H1 (cell line): ENCODE results near the gene FBXO21. TPM values are rescaled to one million over a fixed set of nuclear protein-coding genes. Genes with fewer than 3 reads are reported as not detected.
A peak's percentile ranks its signal among the peaks of the same experiment; 100 is the strongest.

ENCODE experiments used
- CTCF ChIA-PET: fragments of 300-600 bp; sonication (Branson Sonifier 250); formaldehyde crosslinking; loops from one replicate; lab custom pipeline; 2021; ENCODE audit not compliant: partially characterized antibody; lab: Charles Lee
- POLR2A ChIA-PET: fragments of 300-600 bp; sonication (Branson Sonifier 250); formaldehyde crosslinking; loops from one replicate; lab custom pipeline; 2021; ENCODE audit warnings: inconsistent platforms; ENCODE audit not compliant: partially characterized antibody; lab: Charles Lee
- DNase-seq, 2 experiments: peaks; one replicate each; pipeline versions ENCODE4 v3.0.0 to v3.0.0-alpha.2; 2010 to 2022; ENCODE audit warnings: low spot score in 2 of 2, low read depth in 1 of 2, mixed read lengths in 1 of 2
- FAIRE-seq: peaks from 2 replicates; lab custom pipeline; 2011; peaks lifted over from hg19 to GRCh38; lab: Jason Lieb, UNC
- H2AFZ ChIP-seq: 2 replicates; pipeline ENCODE4 v1.8.1; 2012; ENCODE audit warnings: low read length, inconsistent platforms
- H2AK5ac ChIP-seq: 2 replicates; pipeline ENCODE4 v1.6.1; 2013; ENCODE audit warnings: low read depth, low read length
- H2BK120ac ChIP-seq: replicated peaks from 2 replicates; pipeline ENCODE3; 2013; ENCODE audit warnings: low read depth, low read length, inconsistent platforms
- H2BK12ac ChIP-seq: 2 replicates; pipeline ENCODE4 v1.6.1; 2013; ENCODE audit warnings: low read depth, low read length
- H2BK15ac ChIP-seq: 2 replicates; pipeline ENCODE4 v1.6.1; 2013; ENCODE audit warnings: low read length
- H2BK20ac ChIP-seq: 2 replicates; pipeline ENCODE4 v1.6.1; 2013; ENCODE audit warnings: low read length
- H2BK5ac ChIP-seq: 2 replicates; pipeline ENCODE4 v1.6.1; 2013; ENCODE audit warnings: low read depth, low read length
- H3K14ac ChIP-seq: 2 replicates; pipeline ENCODE4 v1.6.1; 2013; ENCODE audit warnings: inconsistent platforms; ENCODE audit not compliant: insufficient read length
- H3K18ac ChIP-seq: 2 replicates; pipeline ENCODE4 v1.6.1; 2013; ENCODE audit warnings: low read length; ENCODE audit errors: extremely low read depth
- H3K23ac ChIP-seq: 2 replicates; pipeline ENCODE4 v1.6.1; 2013; ENCODE audit warnings: inconsistent platforms; ENCODE audit not compliant: insufficient read length
- H3K23me2 ChIP-seq: 2 replicates; pipeline ENCODE4 v1.6.1; 2013; ENCODE audit warnings: low read depth, low read length
- H3K27ac ChIP-seq: 2 replicates; pipeline ENCODE4 v1.6.1; 2011; ENCODE audit warnings: low read depth, low read length, inconsistent platforms
- H3K27me3 ChIP-seq, 4 experiments: replicated peaks in 1 of 4; 1 replicate in 1 of 4; 2 replicates in 3 of 4; pipeline versions ENCODE4 v1.6.1 to v1.8.1; 2011 to 2013; ENCODE audit warnings: low read length in 3 of 4, mild to moderate bottlenecking in 3 of 4, inconsistent platforms in 2 of 4, mixed read lengths in 2 of 4, moderate library complexity in 1 of 4; ENCODE audit not compliant: control insufficient read depth in 3 of 4, insufficient read depth in 3 of 4; ENCODE audit errors: extremely low read depth in 1 of 4
- H3K36me3 ChIP-seq, 4 experiments: 2 replicates each; pipeline versions ENCODE4 v1.6.1 to v1.8.1; 2011 to 2013; ENCODE audit warnings: mild to moderate bottlenecking in 4 of 4, low read length in 3 of 4, moderate library complexity in 2 of 4, control low read depth in 1 of 4, inconsistent platforms in 1 of 4; ENCODE audit not compliant: insufficient read depth in 4 of 4, control insufficient read depth in 2 of 4
- H3K4ac ChIP-seq: replicated peaks from 2 replicates; pipeline ENCODE3; 2013; ENCODE audit warnings: low read length, low read depth, mixed read lengths, inconsistent platforms; ENCODE audit not compliant: insufficient read length
- H3K4me1 ChIP-seq, 4 experiments: replicated peaks in 1 of 4; 1 replicate in 1 of 4; 2 replicates in 3 of 4; pipeline versions ENCODE4 v1.6.1 to v1.8.1; 2011 to 2013; ENCODE audit warnings: low read length in 3 of 4, inconsistent platforms in 2 of 4, mixed read lengths in 1 of 4; ENCODE audit not compliant: insufficient read depth in 4 of 4, control insufficient read depth in 3 of 4
- H3K4me2 ChIP-seq, 2 experiments: 2 replicates each; pipeline versions ENCODE4 v1.6.1 to v1.8.1; 2011 to 2013; ENCODE audit warnings: low read depth in 2 of 2, low read length in 2 of 2, control low read depth in 1 of 2, inconsistent platforms in 1 of 2, mild to moderate bottlenecking in 1 of 2; ENCODE audit not compliant: insufficient read depth in 1 of 2
- H3K4me3 ChIP-seq, 4 experiments: fragments of 200-600, 300-600 bp in 1 of 4; sonication (generic), shearing (Covaris generic), sonication (Bioruptor Twin) in 1 of 4; 2 replicates each; pipeline versions ENCODE4 v1.5.1 to v1.8.1; 2011 to 2016; ENCODE audit warnings: low read length in 4 of 4, low read depth in 3 of 4, control low read depth in 2 of 4, inconsistent platforms in 2 of 4, mild to moderate bottlenecking in 2 of 4, mixed read lengths in 1 of 4, moderate library complexity in 1 of 4; ENCODE audit not compliant: insufficient read depth in 2 of 4; ENCODE audit errors: extremely low read depth in 1 of 4
- H3K56ac ChIP-seq: replicated peaks from 2 replicates; pipeline ENCODE3; 2013; ENCODE audit warnings: low read depth, mild to moderate bottlenecking, mixed read lengths, low read length, inconsistent platforms; ENCODE audit not compliant: insufficient read length
- H3K79me1 ChIP-seq: 2 replicates; pipeline ENCODE4 v1.6.1; 2013; ENCODE audit warnings: low read depth, low read length, control low read depth
- H3K79me2 ChIP-seq, 2 experiments: 2 replicates each; pipeline versions ENCODE4 v1.6.1 to v1.8.1; 2012 to 2013; ENCODE audit warnings: low read length in 2 of 2, mild to moderate bottlenecking in 2 of 2, inconsistent platforms in 1 of 2; ENCODE audit not compliant: insufficient read depth in 2 of 2, control insufficient read depth in 1 of 2
- H3K9ac ChIP-seq, 4 experiments: replicated peaks in 1 of 4; 1 replicate in 1 of 4; 2 replicates in 3 of 4; pipeline versions ENCODE4 v1.6.1 to v1.8.1; 2011 to 2013; ENCODE audit warnings: low read depth in 3 of 4, low read length in 3 of 4, control low read depth in 2 of 4, mild to moderate bottlenecking in 2 of 4, moderate library complexity in 2 of 4, inconsistent platforms in 1 of 4; ENCODE audit errors: extremely low read depth in 1 of 4
- H3K9me3 ChIP-seq, 2 experiments: 2 replicates each; pipeline versions ENCODE4 v1.6.1 to v1.8.1; 2012 to 2013; ENCODE audit warnings: mild to moderate bottlenecking in 2 of 2, moderate library complexity in 2 of 2, control low read depth in 1 of 2, inconsistent platforms in 1 of 2, low read depth in 1 of 2, low read length in 1 of 2, mixed read lengths in 1 of 2; ENCODE audit not compliant: insufficient read depth in 2 of 2
- H4K20me1 ChIP-seq, 2 experiments: replicated peaks in 1 of 2; 2 replicates each; pipeline versions ENCODE3 to v1.8.1; 2011 to 2013; ENCODE audit warnings: inconsistent platforms in 2 of 2, low read length in 2 of 2, mild to moderate bottlenecking in 1 of 2; ENCODE audit not compliant: insufficient read depth in 2 of 2, control insufficient read depth in 1 of 2
- H4K5ac ChIP-seq: 2 replicates; pipeline ENCODE4 v1.6.1; 2013; ENCODE audit warnings: low read length, low read depth, mixed read lengths, inconsistent platforms; ENCODE audit not compliant: insufficient read length
- H4K8ac ChIP-seq: 2 replicates; pipeline ENCODE4 v1.8.0; 2013; ENCODE audit warnings: mild to moderate bottlenecking, moderate library complexity, low read length, inconsistent platforms; ENCODE audit not compliant: insufficient read depth; ENCODE audit errors: extremely low read depth
- H4K91ac ChIP-seq: replicated peaks from 2 replicates; pipeline ENCODE3; 2013; ENCODE audit warnings: low read length, mixed read lengths, inconsistent platforms; ENCODE audit not compliant: insufficient read length
- BCL11A ChIP-seq, 2 experiments: IDR thresholded peaks; one replicate each; pipeline ENCODE4 v1.6.1; 2011; ENCODE audit warnings: low read depth in 2 of 2, low read length in 2 of 2, mild to moderate bottlenecking in 2 of 2
- CREB1 ChIP-seq: IDR thresholded peaks from 2 replicates; pipeline ENCODE4 v1.6.1; 2012; ENCODE audit warnings: inconsistent platforms
- EGR1 ChIP-seq: IDR thresholded peaks from 2 replicates; pipeline ENCODE4 v1.6.1; 2011; ENCODE audit warnings: low read depth, low read length, borderline replicate concordance
- JUND ChIP-seq: IDR thresholded peaks from 2 replicates; pipeline ENCODE4 v1.6.1; 2011; ENCODE audit warnings: mild to moderate bottlenecking, improper control_type of control experiment, low read length
- POLR2AphosphoS5 ChIP-seq: IDR thresholded peaks from 2 replicates; pipeline ENCODE4 v1.6.1; 2011; ENCODE audit warnings: low read depth, low read length
- RAD21 ChIP-seq, 2 experiments: IDR thresholded peaks in 1 of 2; conservative IDR thresholded peaks in 1 of 2; 2 replicates each; pipeline ENCODE4 v1.6.1; 2011; ENCODE audit warnings: low read depth in 2 of 2, low read length in 2 of 2, improper control_type of control experiment in 1 of 2, inconsistent platforms in 1 of 2, mild to moderate bottlenecking in 1 of 2, moderate library complexity in 1 of 2
- SUZ12 ChIP-seq: fragments of 200-600 bp; sonication (generic); IDR thresholded peaks from 2 replicates; pipeline ENCODE4 v1.6.1; 2012; ENCODE audit warnings: mild to moderate bottlenecking, inconsistent platforms, low read length, moderate library complexity, mixed read lengths
- TAF1 ChIP-seq: IDR thresholded peaks from 2 replicates; pipeline ENCODE4 v1.6.1; 2011; ENCODE audit warnings: mild to moderate bottlenecking, low read depth, low read length
- TBP ChIP-seq: IDR thresholded peaks from 2 replicates; pipeline ENCODE4 v1.6.1; 2011; ENCODE audit warnings: low read depth, low read length, improper control_type of control experiment
- TCF12 ChIP-seq: IDR thresholded peaks from 2 replicates; pipeline ENCODE4 v1.6.1; 2011; ENCODE audit warnings: low read depth, mild to moderate bottlenecking, low read length
- WGBS, 2 experiments: shearing (Covaris generic) in 1 of 2; methylation state at CpG; one replicate each; pipeline versions ENCODE4 v1.1.6 to v1.1.7; 2013 to 2015; ENCODE audit warnings: low lambda C conversion rate in 2 of 2, mixed read lengths in 2 of 2, inconsistent platforms in 1 of 2, low coverage in 1 of 2, missing lambda C conversion rate in 1 of 2; ENCODE audit not compliant: insufficient replicate concordance in 2 of 2, insufficient coverage in 1 of 2, insufficient read length in 1 of 2; ENCODE audit errors: extremely low coverage in 1 of 2, missing lambda C conversion rate in 1 of 2; 5-methylcytosine and 5-hydroxymethylcytosine counted together
- polyA plus RNA-seq, 7 experiments: library from polyadenylated mRNA; depleted of rRNA in 3 of 7; stranded (reverse) in 5 of 7; unstranded in 2 of 7; fragments of >200 nt in 5 of 7; fragments of 200-250 nt in 2 of 7; gene quantifications; 1 replicate in 5 of 7; 2 replicates in 1 of 7; 4 replicates in 1 of 7; pipeline versions ENCODE4 v1.2.1 to v1.2.3, GENCODE V29; 2011 to 2013; ENCODE audit warnings: missing spikeins in 2 of 7, mixed read lengths in 2 of 7
- total RNA-seq: library from RNA; stranded (reverse); fragmentation: NEBNext Ultra II Directional; extraction: Animal tissue kit (Norgen Biotek cat#: 25700); gene quantifications from 2 replicates; pipeline ENCODE4 v1.2.1, GENCODE V29; 2021
- TF ChIP-seq, protein P1 (sequence below): IDR thresholded peaks from 2 replicates; pipeline ENCODE4 v1.6.1; 2012; ENCODE audit warnings: inconsistent platforms

FBXO21 gene
- total and polyA plus RNA-seq, 2 of the 8 experiments (the other 6 are each of a cell fraction or from before 2014, with no cell fraction given) = 57.0 to 80.6 TPM

DNA sequence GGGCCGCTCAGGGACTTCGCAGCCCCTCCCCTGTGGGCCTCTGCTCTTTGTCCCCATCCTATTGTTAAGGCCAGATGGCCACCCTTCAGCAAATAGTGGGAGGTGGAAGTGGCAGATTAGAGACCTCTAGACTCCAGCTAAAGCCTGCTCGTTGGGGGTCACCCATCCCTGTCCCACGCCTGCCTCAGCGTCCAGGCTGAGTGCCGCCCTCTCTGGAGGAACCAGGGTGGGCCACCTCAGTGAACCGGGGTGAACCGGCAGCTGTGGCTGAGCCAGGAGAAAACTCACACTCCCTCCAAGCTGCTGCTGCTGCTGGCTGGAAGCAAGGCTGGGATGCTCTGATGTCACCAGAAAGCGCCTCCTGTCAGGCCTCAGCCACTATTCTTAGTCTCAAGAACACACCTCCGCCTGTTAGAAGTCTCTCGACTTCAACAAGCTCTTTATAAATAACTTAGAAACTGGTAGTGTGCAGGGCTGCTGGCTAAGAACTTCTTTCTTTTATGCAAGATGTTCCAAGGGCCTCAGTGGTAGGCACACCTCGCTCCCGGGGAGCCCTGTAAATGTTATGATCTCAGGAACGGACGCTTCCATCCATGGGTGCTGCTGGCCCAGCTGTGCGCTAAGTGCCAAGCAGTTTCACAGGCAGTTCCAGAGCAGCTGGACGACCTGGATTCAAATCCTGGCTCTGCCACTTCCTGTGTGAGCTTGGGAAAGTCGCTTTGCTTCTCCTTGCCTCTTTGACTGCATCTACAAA is 71.3 kb downstream of the FBXO21 start:
- DNase-seq = peak in 1 of 2 experiments; percentile 61
- WGBS, 2 experiments = 65% methylated on average over 18 of the region's 18 CpGs; no CpG with 5 or more reads in 1 of the 2 experiments
- H3K9ac ChIP-seq = no peak overlapping the region
- no peak for TF ChIP-seq TAF1
- TF ChIP-seq SUZ12 = no peak
- peak; percentile 53; the same call in 1 of the 2 replicates for TF ChIP-seq POLR2AphosphoS5
- TF ChIP-seq EGR1 = 0 out of 2 replicates have a peak, but pooled peaks have one; percentile 16
- TF ChIP-seq CREB1 = peak; percentile 59; the same call in 1 of the 2 replicates
- no peak for TF ChIP-seq BCL11A (IDR thresholded peaks at IDR 0.05; ENCODE audit: low read depth in 2 of 2, low read length in 2 of 2)
- TF ChIP-seq, protein P1, sequence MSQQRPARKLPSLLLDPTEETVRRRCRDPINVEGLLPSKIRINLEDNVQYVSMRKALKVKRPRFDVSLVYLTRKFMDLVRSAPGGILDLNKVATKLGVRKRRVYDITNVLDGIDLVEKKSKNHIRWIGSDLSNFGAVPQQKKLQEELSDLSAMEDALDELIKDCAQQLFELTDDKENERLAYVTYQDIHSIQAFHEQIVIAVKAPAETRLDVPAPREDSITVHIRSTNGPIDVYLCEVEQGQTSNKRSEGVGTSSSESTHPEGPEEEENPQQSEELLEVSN = no peak
- peak; percentile 4; a peak in 1 of 4 replicates for TF ChIP-seq RAD21 (IDR thresholded peaks at IDR 0.05 in 1 of 2, conservative IDR thresholded peaks at IDR 0.05 in 1 of 2; ENCODE audit: low read depth in 2 of 2, low read length in 2 of 2)
- TF ChIP-seq JUND = no peak
- no peak for TF ChIP-seq TBP
- TF ChIP-seq TCF12 = peak; percentile 97

More for the DNA sequence above, 71.3 kb downstream of the FBXO21 start:
- Histone ChIP-seq H3K18ac (no peak overlapping the region), H3K4me3 (no peak overlapping the region), H2BK120ac (no peak overlapping the region), H4K20me1 (peaks cover 0 to 2% of the 10 kb centered on the region in 2 experiments), H3K4me2 (no peak overlapping the region; a peak in 1 of 4 replicates), H3K56ac (no peak overlapping the region), H3K9me3 (no peaks in the 10 kb centered on the region), H3K4me1 (peaks cover 0 to 7% (median 3%) of the 10 kb centered on the region in 4 experiments; a peak in 6 of 7 replicates), H3K23me2 (no peaks in the 10 kb centered on the region), H3K79me1 (no peaks in the 10 kb centered on the region), H3K27ac (no peak overlapping the region), H3K23ac (no peak overlapping the region), H3K36me3 (no peaks in the 10 kb centered on the region), H2AK5ac (no peak overlapping the region), H2BK15ac (no peak overlapping the region), H4K5ac (peak overlapping the region; percentile 11), H3K79me2 (no peaks in the 10 kb centered on the region), H3K14ac (no peak overlapping the region), H2BK20ac (no peak overlapping the region), H3K4ac (no peak overlapping the region), H4K91ac (no peak overlapping the region), H2AFZ (no peak overlapping the region), H2BK12ac (no peak overlapping the region), H4K8ac (no peak overlapping the region), H3K27me3 (no peaks in the 10 kb centered on the region), H2BK5ac (no peak overlapping the region)
- no peak for FAIRE-seq
- ChIA-PET CTCF (interaction anchor here (0.7 to 5.3 kb wide), 43 partner anchors 8 to 277 kb away, joined by 3 to 161 read pairs (median 10); partner anchors contain the start of gene TESC), POLR2A (interaction anchor here (1.0 to 1.4 kb wide), 3 partner anchors 9 to 21 kb away, joined by 3 to 7 read pairs (median 3); no protein-coding TSS in a partner anchor)
